Endothelial cell of umbilical vein (primary cell): ENCODE measurements around the gene C17orf75. TPM values are rescaled to one million over a fixed set of nuclear protein-coding genes. Genes with fewer than 3 reads are reported as not detected.

Source experiments
- BruUV-seq: library from RNA; stranded (reverse); fragments of 400-500 nt; replicated peaks from 2 replicates; lab custom pipeline; 2021; lab: Mats Ljungman, UMichigan
- CTCF ChIA-PET: fragments of 300-600, 350-600 bp; sonication (Branson Sonifier 250); formaldehyde crosslinking; loops from one replicate; lab custom pipeline; 2021; ENCODE audit warnings: antibody characterized with exemption, inconsistent platforms; lab: Charles Lee
- POLR2A ChIA-PET: fragments of 300-600, 350-600 bp; sonication (Branson Sonifier 250); formaldehyde crosslinking; loops from one replicate; lab custom pipeline; 2021; ENCODE audit warnings: antibody characterized with exemption, inconsistent platforms; lab: Charles Lee
- DNase-seq: peaks from one replicate; pipeline ENCODE4 v3.0.0-alpha.2; 2011; ENCODE audit warnings: low read depth, low spot score
- FAIRE-seq: peaks from 2 replicates; lab custom pipeline; 2011; peaks lifted over from hg19 to GRCh38; lab: Jason Lieb, UNC
- H2AFZ ChIP-seq: 2 replicates; pipeline ENCODE4 v1.6.0; 2012; ENCODE audit warnings: low read depth, low read length, control low read depth, inconsistent platforms
- H3K27ac ChIP-seq: 2 replicates; pipeline ENCODE4 v1.5.1; 2011; ENCODE audit warnings: low read depth, mild to moderate bottlenecking, control low read depth, low read length, moderate library complexity; ENCODE audit not compliant: insufficient read depth
- H3K27me3 ChIP-seq, 2 experiments: 2 replicates each; pipeline versions ENCODE4 v1.6.0 to v1.6.1; 2011; ENCODE audit warnings: low read length in 2 of 2, mixed read lengths in 1 of 2; ENCODE audit not compliant: control insufficient read depth in 2 of 2, insufficient read depth in 2 of 2
- H3K36me3 ChIP-seq, 2 experiments: 2 replicates in 1 of 2; 3 replicates in 1 of 2; pipeline ENCODE4 v1.5.1; 2011; ENCODE audit warnings: low read length in 2 of 2, mild to moderate bottlenecking in 1 of 2, moderate library complexity in 1 of 2; ENCODE audit not compliant: control insufficient read depth in 2 of 2, insufficient read depth in 2 of 2; ENCODE audit errors: extremely low read depth in 1 of 2
- H3K4me1 ChIP-seq: 3 replicates; pipeline ENCODE4 v1.5.1; 2011; ENCODE audit warnings: mild to moderate bottlenecking, low read length; ENCODE audit not compliant: control insufficient read depth, insufficient read depth; ENCODE audit errors: extremely low read depth
- H3K4me2 ChIP-seq: 2 replicates; pipeline ENCODE4 v1.6.1; 2011; ENCODE audit warnings: low read length, control low read depth, mixed read lengths; ENCODE audit not compliant: insufficient read depth
- H3K4me3 ChIP-seq, 3 experiments: fragments of 200-600 bp in 1 of 3; sonication (generic), shearing (Covaris generic) in 1 of 3; replicated peaks in 1 of 3; 2 replicates each; pipeline ENCODE4 v1.5.1; 2011 to 2016; ENCODE audit warnings: control low read depth in 3 of 3, low read length in 3 of 3, mild to moderate bottlenecking in 2 of 3, inconsistent platforms in 1 of 3, low read depth in 1 of 3, moderate library complexity in 1 of 3; ENCODE audit not compliant: insufficient read depth in 1 of 3
- H3K79me2 ChIP-seq: 2 replicates; pipeline ENCODE4 v1.6.0; 2012; ENCODE audit warnings: low read length, inconsistent platforms; ENCODE audit not compliant: control insufficient read depth, insufficient read depth
- H3K9ac ChIP-seq: replicated peaks from 2 replicates; pipeline ENCODE3; 2011; ENCODE audit warnings: low read length, control low read depth; ENCODE audit not compliant: insufficient read depth; ENCODE audit errors: extremely low read depth
- H3K9me1 ChIP-seq: replicated peaks from 3 replicates; pipeline ENCODE4 v1.6.0; 2011; ENCODE audit warnings: mild to moderate bottlenecking, low read length; ENCODE audit not compliant: control insufficient read depth, insufficient read depth; ENCODE audit errors: extremely low read depth
- H3K9me3 ChIP-seq: replicated peaks from 2 replicates; pipeline ENCODE4 v1.5.1; 2012; ENCODE audit warnings: low read length, inconsistent platforms; ENCODE audit not compliant: control insufficient read depth, insufficient read depth
- H4K20me1 ChIP-seq: replicated peaks from 2 replicates; pipeline ENCODE3; 2011; ENCODE audit warnings: mild to moderate bottlenecking, low read length; ENCODE audit not compliant: control insufficient read depth, insufficient read depth; ENCODE audit errors: extremely low read depth
- EZH2 ChIP-seq: IDR thresholded peaks from 2 replicates; pipeline ENCODE4 v1.6.1; 2012; ENCODE audit warnings: borderline replicate concordance, low read depth, mild to moderate bottlenecking, moderate library complexity, low read length, inconsistent platforms; ENCODE audit not compliant: severe bottlenecking
- FOS ChIP-seq: IDR thresholded peaks from 2 replicates; pipeline ENCODE4 v1.6.1; 2011; ENCODE audit warnings: mild to moderate bottlenecking, low read length, moderate library complexity, borderline replicate concordance; ENCODE audit not compliant: insufficient read depth
- GATA2 ChIP-seq: IDR thresholded peaks from 2 replicates; pipeline ENCODE4 v1.7.0; 2011; ENCODE audit warnings: low read depth, mild to moderate bottlenecking, moderate library complexity, mixed read lengths, low read length; ENCODE audit not compliant: insufficient read length, insufficient read depth
- JUN ChIP-seq: IDR thresholded peaks from 2 replicates; pipeline ENCODE4 v1.6.1; 2011; ENCODE audit warnings: borderline replicate concordance, low read depth; ENCODE audit not compliant: insufficient read length, insufficient read depth
- MYC ChIP-seq: IDR thresholded peaks from one replicate; pipeline ENCODE4 v1.6.1; 2011; ENCODE audit warnings: mild to moderate bottlenecking, low read depth, low read length
- POLR2A ChIP-seq: IDR thresholded peaks from 2 replicates; pipeline ENCODE4 v1.6.1; 2012; ENCODE audit warnings: low read depth, mild to moderate bottlenecking, control low read depth, low read length
- POLR2AphosphoS5 ChIP-seq: IDR thresholded peaks from 2 replicates; pipeline ENCODE4 v1.6.1; 2012; ENCODE audit warnings: low read depth, mild to moderate bottlenecking, control low read depth, low read length, moderate library complexity; ENCODE audit not compliant: insufficient read depth
- dilution Hi-C: fragments of 300-500 bp; cut with MboI; formaldehyde crosslinking; loops from one replicate; pipeline ENCODE4 v1.15.0; 2019; ENCODE audit warnings: low sequenced_read_pairs; ENCODE audit not compliant: extremely low pct_ligation_motif_present
- intact Hi-C: fragments of 100-400 bp; cut with micrococcal nuclease; formaldehyde crosslinking; loops from one replicate; pipeline ENCODE4 v1.10.0; 2022
- polyA plus RNA-seq, 4 experiments: library from polyadenylated mRNA; depleted of rRNA in 3 of 4; stranded (reverse) in 3 of 4; unstranded in 1 of 4; fragments of >200 nt; gene quantifications; 2 replicates each; pipeline versions ENCODE4 v1.2.1 to v1.2.3, GENCODE V29; 2011 to 2012; ENCODE audit warnings: missing spikeins in 1 of 4
- total RNA-seq: library from RNA; stranded (reverse); gene quantifications from 2 replicates; pipeline ENCODE4 v1.2.3, GENCODE V29; 2021
- TF ChIP-seq, protein P1 (sequence below): IDR thresholded peaks from 2 replicates; pipeline ENCODE4 v1.6.1; 2011; ENCODE audit not compliant: insufficient read depth, insufficient read length
- TF ChIP-seq, protein P2 (sequence below), 2 donors: IDR thresholded peaks; 1 replicate in 1 of 2; 2 replicates in 1 of 2; pipeline ENCODE4 v1.5.1; 2011; ENCODE audit warnings: low read length in 2 of 2, mild to moderate bottlenecking in 2 of 2, moderate library complexity in 2 of 2, control low read depth in 1 of 2, inconsistent platforms in 1 of 2, low read depth in 1 of 2; ENCODE audit not compliant: insufficient read depth in 1 of 2; ENCODE audit errors: extremely low read depth in 1 of 2

Gene C17orf75
- total and polyA plus RNA-seq, 2 donors (not counting 3 experiments of a cell fraction or from before 2014, with no cell fraction given) = 8.8 to 21.5 TPM

DNA sequence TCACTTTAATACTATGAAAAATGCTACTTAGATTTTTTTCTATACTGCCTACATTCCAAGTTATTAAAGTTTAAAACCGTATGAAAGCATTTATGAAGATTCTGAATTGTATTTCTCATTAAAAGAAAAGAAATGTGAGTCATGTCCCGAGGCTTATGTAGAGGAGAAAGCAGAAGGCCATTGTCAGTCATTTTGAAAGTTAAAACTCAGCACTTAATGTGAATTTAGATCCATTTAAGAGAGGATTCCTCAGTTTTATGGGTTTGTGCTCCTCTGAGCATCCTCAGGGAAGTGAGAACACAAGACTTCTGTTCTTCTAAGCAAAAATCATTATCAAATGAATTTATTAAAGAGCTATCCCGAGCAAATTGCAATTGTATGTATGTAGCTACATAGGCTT, 11.8 kb downstream of the C17orf75 start:
- Histone ChIP-seq H3K27ac (no peak overlapping the region), H3K4me3 (no peak overlapping the region), H3K9me3 (no peaks in the 10 kb centered on the region), H3K36me3 (peaks cover 0 to 8% of the 10 kb centered on the region in 2 experiments), H3K79me2 (no peaks in the 10 kb centered on the region), H3K9ac (no peak overlapping the region), H3K4me2 (no peak overlapping the region), H3K4me1 (no peaks in the 10 kb centered on the region), H3K27me3 (no peaks in the 10 kb centered on the region), H3K9me1 (no peaks in the 10 kb centered on the region), H4K20me1 (no peaks in the 10 kb centered on the region), H2AFZ (no peak overlapping the region)
- ChIA-PET POLR2A (no interaction called here), CTCF (interaction anchor here (0.9 to 2.0 kb wide), 2 partner anchors 12 to 14 kb away, joined by 3 to 5 read pairs; no protein-coding TSS in a partner anchor)
- FAIRE-seq (no peak), DNase-seq (no peak)
- dilution Hi-C loops = no loop called here
- TF ChIP-seq EZH2 (no peak), MYC (no peak), POLR2A (no peak), POLR2AphosphoS5 (no peak), GATA2 (no peak), FOS (no peak), JUN (no peak)
- TF ChIP-seq, protein P1, sequence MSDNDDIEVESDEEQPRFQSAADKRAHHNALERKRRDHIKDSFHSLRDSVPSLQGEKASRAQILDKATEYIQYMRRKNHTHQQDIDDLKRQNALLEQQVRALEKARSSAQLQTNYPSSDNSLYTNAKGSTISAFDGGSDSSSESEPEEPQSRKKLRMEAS = no peak
- TF ChIP-seq, protein P2, sequence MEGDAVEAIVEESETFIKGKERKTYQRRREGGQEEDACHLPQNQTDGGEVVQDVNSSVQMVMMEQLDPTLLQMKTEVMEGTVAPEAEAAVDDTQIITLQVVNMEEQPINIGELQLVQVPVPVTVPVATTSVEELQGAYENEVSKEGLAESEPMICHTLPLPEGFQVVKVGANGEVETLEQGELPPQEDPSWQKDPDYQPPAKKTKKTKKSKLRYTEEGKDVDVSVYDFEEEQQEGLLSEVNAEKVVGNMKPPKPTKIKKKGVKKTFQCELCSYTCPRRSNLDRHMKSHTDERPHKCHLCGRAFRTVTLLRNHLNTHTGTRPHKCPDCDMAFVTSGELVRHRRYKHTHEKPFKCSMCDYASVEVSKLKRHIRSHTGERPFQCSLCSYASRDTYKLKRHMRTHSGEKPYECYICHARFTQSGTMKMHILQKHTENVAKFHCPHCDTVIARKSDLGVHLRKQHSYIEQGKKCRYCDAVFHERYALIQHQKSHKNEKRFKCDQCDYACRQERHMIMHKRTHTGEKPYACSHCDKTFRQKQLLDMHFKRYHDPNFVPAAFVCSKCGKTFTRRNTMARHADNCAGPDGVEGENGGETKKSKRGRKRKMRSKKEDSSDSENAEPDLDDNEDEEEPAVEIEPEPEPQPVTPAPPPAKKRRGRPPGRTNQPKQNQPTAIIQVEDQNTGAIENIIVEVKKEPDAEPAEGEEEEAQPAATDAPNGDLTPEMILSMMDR (IDR thresholded peaks at IDR 0.05; ENCODE audit: extremely low read depth in 1 of 2, insufficient read depth in 1 of 2, low read depth in 1 of 2, low read length in 2 of 2) = no peak
- no TSS peak for BruUV-seq
- intact Hi-C loops = no loop called here
